HepG2 (cell line): ENCODE measurements around the gene DHFR. TPM values are rescaled to one million over a fixed set of nuclear protein-coding genes. Genes with fewer than 3 reads are reported as not detected.

ENCODE experiments used
- ATAC-seq: fragments of 200-7000 bp; cut with Tn5 transposase; 3 replicates; pipeline ENCODE4 v1.9.1; 2020; ENCODE audit warnings: mild to moderate bottlenecking, moderate library complexity
- BruUV-seq: library from RNA; stranded (reverse); fragments of 400-500 nt; replicated peaks from 2 replicates; lab custom pipeline; 2021; lab: Mats Ljungman, UMichigan
- CTCF ChIA-PET: fragments of 300-600 bp; formaldehyde crosslinking; extraction: SDS; loops from one replicate; lab custom pipeline; 2021; ENCODE audit warnings: low total read pairs, inconsistent platforms, low intra/inter-chr PET ratio; lab: Yijun Ruan, JAX
- POLR2A ChIA-PET: fragments of 350-600 bp; sonication (Branson Sonifier 250); formaldehyde crosslinking; loops from one replicate; lab custom pipeline; 2020; ENCODE audit warnings: antibody characterized with exemption, inconsistent platforms; lab: Yijun Ruan, JAX
- DNase-seq: peaks from one replicate; pipeline ENCODE4 v3.0.0-alpha.2; 2015; ENCODE audit warnings: low spot score
- FAIRE-seq: peaks from 3 replicates; lab custom pipeline; 2011; peaks lifted over from hg19 to GRCh38; lab: Jason Lieb, UNC
- H2AFZ ChIP-seq: one replicate; pipeline ENCODE4 v1.6.1; 2011; ENCODE audit warnings: low read length, inconsistent platforms
- H3K27ac ChIP-seq: fragments of 300-600 bp; 3 replicates; pipeline ENCODE4 v1.8.0; 2011; ENCODE audit warnings: mixed run types, mild to moderate bottlenecking, mixed read lengths, low read length, inconsistent platforms; ENCODE audit not compliant: insufficient read depth; ENCODE audit errors: extremely low read length
- H3K27me3 ChIP-seq, 2 experiments: fragments of 200-600 bp in 1 of 2; 2 replicates in 1 of 2; 3 replicates in 1 of 2; pipeline versions ENCODE4 v1.6.0 to v1.8.0; 2011; ENCODE audit warnings: low read length in 2 of 2, mild to moderate bottlenecking in 2 of 2, moderate library complexity in 2 of 2, inconsistent platforms in 1 of 2; ENCODE audit not compliant: insufficient read depth in 2 of 2, control insufficient read depth in 1 of 2
- H3K36me3 ChIP-seq, 2 experiments: fragments of 200-600 bp in 1 of 2; replicated peaks in 1 of 2; 2 replicates in 1 of 2; 3 replicates in 1 of 2; pipeline versions ENCODE4 v1.5.1 to v1.8.0; 2011; ENCODE audit warnings: low read length in 2 of 2, inconsistent platforms in 1 of 2; ENCODE audit not compliant: insufficient read depth in 2 of 2, control insufficient read depth in 1 of 2
- H3K4me1 ChIP-seq: 2 replicates; pipeline ENCODE4 v1.5.1; 2012; ENCODE audit warnings: low read length, inconsistent platforms; ENCODE audit not compliant: insufficient read depth
- H3K4me2 ChIP-seq: 2 replicates; pipeline ENCODE4 v1.6.0; 2011; ENCODE audit warnings: low read depth, low read length, inconsistent platforms
- H3K4me3 ChIP-seq, 3 experiments: fragments of 200-600 bp in 1 of 3; sonication (generic), shearing (Covaris generic) in 1 of 3; replicated peaks in 1 of 3; 2 replicates each; pipeline ENCODE4 v1.5.1; 2011 to 2016; ENCODE audit warnings: low read length in 3 of 3, inconsistent platforms in 2 of 3, low read depth in 2 of 3, mild to moderate bottlenecking in 2 of 3, control low read depth in 1 of 3, mixed read lengths in 1 of 3; ENCODE audit not compliant: insufficient read depth in 1 of 3
- H3K79me2 ChIP-seq: one replicate; pipeline ENCODE4 v1.6.1; 2011; ENCODE audit warnings: low read length, inconsistent platforms; ENCODE audit not compliant: insufficient read depth
- H3K9ac ChIP-seq: 2 replicates; pipeline ENCODE4 v1.6.0; 2011; ENCODE audit warnings: mild to moderate bottlenecking, low read depth, low read length, inconsistent platforms; ENCODE audit not compliant: insufficient read depth
- H3K9me3 ChIP-seq: 2 replicates; pipeline ENCODE4 v1.5.1; 2012; ENCODE audit warnings: mild to moderate bottlenecking, low read length
- H4K20me1 ChIP-seq: 2 replicates; pipeline ENCODE4 v1.6.0; 2011; ENCODE audit warnings: inconsistent platforms, mild to moderate bottlenecking, low read length, moderate library complexity; ENCODE audit not compliant: insufficient read depth
- ELF1 ChIP-seq: sonication (generic); formaldehyde crosslinking; IDR thresholded peaks from 2 replicates; pipeline ENCODE4 v1.4.0; 2020; ENCODE audit warnings: missing genetic modification reagents
- HCFC1 ChIP-seq: fragments of 150-350 bp; IDR thresholded peaks from 2 replicates; pipeline ENCODE4 v1.6.1; 2014; ENCODE audit warnings: low read depth, low read length
- HMG20A ChIP-seq: IDR thresholded peaks from 2 replicates; pipeline ENCODE4 v1.6.1; 2016; ENCODE audit warnings: borderline replicate concordance
- KAT8 ChIP-seq: IDR thresholded peaks from 2 replicates; pipeline ENCODE4 v1.6.1; 2016; ENCODE audit warnings: missing genetic modification reagents, missing compliant biosample characterization
- MAF1 ChIP-seq: sonication (generic); formaldehyde crosslinking; IDR thresholded peaks from 2 replicates; pipeline ENCODE4 v1.5.0; 2020; ENCODE audit warnings: missing genetic modification reagents, borderline replicate concordance
- MAFK ChIP-seq, 2 experiments: IDR thresholded peaks in 1 of 2; conservative IDR thresholded peaks in 1 of 2; 2 replicates each; pipeline ENCODE4 v1.6.1; 2011; ENCODE audit warnings: improper control_type of control experiment in 2 of 2, low read length in 2 of 2
- NR2F1 ChIP-seq, 2 experiments: fragments of 450-650 bp in 1 of 2; formaldehyde crosslinking in 1 of 2; IDR thresholded peaks; 2 replicates each; pipeline versions ENCODE4 v1.5.0 to v1.6.1; 2016 to 2020; ENCODE audit warnings: mild to moderate bottlenecking in 1 of 2, missing compliant biosample characterization in 1 of 2, missing genetic modification reagents in 1 of 2, moderate library complexity in 1 of 2
- PITX1 ChIP-seq: sonication (generic); formaldehyde crosslinking; IDR thresholded peaks from 2 replicates; pipeline ENCODE4 v1.5.1; 2020; ENCODE audit warnings: mild to moderate bottlenecking, missing genetic modification reagents
- POLR2A ChIP-seq, 2 experiments: IDR thresholded peaks; 2 replicates each; pipeline ENCODE4 v1.6.1; 2011; ENCODE audit warnings: low read depth in 2 of 2, low read length in 2 of 2, mild to moderate bottlenecking in 1 of 2, moderate library complexity in 1 of 2; ENCODE audit not compliant: insufficient read depth in 1 of 2
- SALL1 ChIP-seq: sonication (generic); formaldehyde crosslinking; IDR thresholded peaks from 2 replicates; pipeline ENCODE4 v1.8.0; 2022; ENCODE audit warnings: mild to moderate bottlenecking, missing genetic modification reagents
- SAP130 ChIP-seq: IDR thresholded peaks from 2 replicates; pipeline ENCODE4 v1.6.1; 2016; ENCODE audit warnings: low read depth
- SPEN ChIP-seq: sonication (generic); formaldehyde crosslinking; IDR thresholded peaks from 2 replicates; pipeline ENCODE4 v1.5.1; 2020; ENCODE audit warnings: low read depth, mild to moderate bottlenecking, missing genetic modification reagents
- TBX2 ChIP-seq: sonication (generic); formaldehyde crosslinking; IDR thresholded peaks from 2 replicates; pipeline ENCODE4 v1.5.0; 2020; ENCODE audit warnings: missing genetic modification reagents, mild to moderate bottlenecking, borderline replicate concordance
- THAP9 ChIP-seq: sonication (generic); formaldehyde crosslinking; IDR thresholded peaks from 2 replicates; pipeline ENCODE4; 2020; ENCODE audit warnings: missing genetic modification reagents, mild to moderate bottlenecking, borderline replicate concordance
- ZBTB42 ChIP-seq: sonication (generic); formaldehyde crosslinking; IDR thresholded peaks from 2 replicates; pipeline ENCODE4 v1.5.0; 2020; ENCODE audit warnings: mild to moderate bottlenecking, missing genetic modification reagents
- ZFAT ChIP-seq: sonication (generic); formaldehyde crosslinking; conservative IDR thresholded peaks from 2 replicates; pipeline ENCODE4 v1.8.1; 2023; ENCODE audit warnings: missing genetic modification reagents, inconsistent platforms
- ZFP41 ChIP-seq: sonication (generic); formaldehyde crosslinking; IDR thresholded peaks from 2 replicates; pipeline ENCODE4 v1.4.0; 2020; ENCODE audit warnings: mild to moderate bottlenecking, missing genetic modification reagents, borderline replicate concordance
- ZMYM4 ChIP-seq: sonication (generic); formaldehyde crosslinking; IDR thresholded peaks from 2 replicates; pipeline ENCODE4 v1.8.1; 2023; ENCODE audit warnings: mild to moderate bottlenecking, missing genetic modification reagents
- ZNF317 ChIP-seq: sonication (generic); formaldehyde crosslinking; IDR thresholded peaks from 2 replicates; pipeline ENCODE4 v1.5.0; 2020; ENCODE audit warnings: mild to moderate bottlenecking, missing genetic modification reagents
- ZNF709 ChIP-seq: sonication (generic); formaldehyde crosslinking; IDR thresholded peaks from 2 replicates; pipeline ENCODE4 v1.5.0; 2020; ENCODE audit warnings: mild to moderate bottlenecking, missing genetic modification reagents
- in situ Hi-C: cut with HindIII; loops from 2 replicates; pipeline ENCODE4 v1.10.0; 2017; ENCODE audit warnings: low pct_unique_long_range_greater_than_20kb; ENCODE audit not compliant: extremely low pct_ligation_motif_present
- intact Hi-C: fragments of 100-400 bp; cut with micrococcal nuclease; formaldehyde crosslinking; loops from one replicate; pipeline ENCODE4 v1.10.0; 2022; ENCODE audit not compliant: unreplicated experiment
- polyA plus RNA-seq, 8 experiments: library from polyadenylated mRNA; depleted of rRNA in 3 of 8; stranded (reverse) in 7 of 8; unstranded in 1 of 8; fragments of >200 nt; fragmentation: Illumina TruSeq in 4 of 8; extraction: Trizol in 4 of 8; gene quantifications; 2 replicates each; pipeline versions ENCODE4 v1.2.1 to v1.2.3, GENCODE V29; 2011 to 2016; ENCODE audit warnings: low read depth in 4 of 8, missing spikeins in 1 of 8, mixed read lengths in 1 of 8; ENCODE audit not compliant: insufficient read depth in 1 of 8
- total RNA-seq, 5 experiments: library from RNA; depleted of rRNA; stranded (reverse); fragments of >200 nt; fragmentation: Illumina TruSeq; extraction: Trizol; gene quantifications; 2 replicates each; pipeline ENCODE4 v1.2.3, GENCODE V29; 2016; ENCODE audit warnings: low read depth in 1 of 5
- TF ChIP-seq, protein P1 (sequence below): sonication (generic); formaldehyde crosslinking; IDR thresholded peaks from 2 replicates; pipeline ENCODE4 v1.5.1; 2020; ENCODE audit warnings: missing genetic modification reagents, mild to moderate bottlenecking, borderline replicate concordance

The DHFR gene
- total and polyA plus RNA-seq, 2 of the 13 experiments (the other 11 are each of a cell fraction or from before 2014, with no cell fraction given): 22.8 to 59.0 TPM

- H4K20me1 ChIP-seq: no peaks in the 10 kb centered on the region
- peak; percentile 93 for FAIRE-seq
- CTCF ChIA-PET: no interaction called here
- no peak overlapping the region for H2AFZ ChIP-seq
- no peaks in the 10 kb centered on the region for H3K36me3 ChIP-seq
- H3K9ac ChIP-seq: no peak overlapping the region; the same call in 1 of the 2 replicates
- in situ Hi-C loops: no loop called here
- H3K9me3 ChIP-seq: no peaks in the 10 kb centered on the region
- intact Hi-C loops: no loop called here
- peak; percentile 100 for ATAC-seq
- H3K27ac ChIP-seq: peak overlapping the region; percentile 59
- H3K27me3 ChIP-seq: no peaks in the 10 kb centered on the region
- H3K4me3 ChIP-seq: no peak overlapping the region
- H3K4me1 ChIP-seq: peaks cover 32% of the 10 kb centered on the region
- H3K4me2 ChIP-seq: peak overlapping the region; percentile 48
- POLR2A ChIA-PET: interaction anchor here (1.0 kb wide), 1 partner anchor 47 kb away, joined by 3 read pairs; the partner anchor contains the start of genes DHFR and MSH3
- no peaks in the 10 kb centered on the region for H3K79me2 ChIP-seq
- peak; percentile 67 for DNase-seq
- no TSS peak for BruUV-seq
- TF ChIP-seq ZMYM4 (CRISPR knock-in tag): peak; percentile 69; the same call in 1 of the 2 replicates
- 0 out of 2 replicates have a peak, but pooled peaks have one; percentile 39 for TF ChIP-seq HMG20A (CRISPR knock-in tag)
- TF ChIP-seq ZFAT: no peak
- no peak for TF ChIP-seq NR2F1 (CRISPR knock-in tag; IDR thresholded peaks at IDR 0.05)
- TF ChIP-seq THAP9 (CRISPR knock-in tag): no peak
- TF ChIP-seq ZNF317 (CRISPR knock-in tag): peak; percentile 68
- TF ChIP-seq ZFP41 (CRISPR knock-in tag): no peak
- TF ChIP-seq ZBTB42 (CRISPR knock-in tag): no peak
- TF ChIP-seq SALL1: peak; percentile 39; the same call in 1 of the 2 replicates
- peak; percentile 53; the same call in 1 of the 2 replicates for TF ChIP-seq SAP130
- TF ChIP-seq MAFK (conservative IDR thresholded peaks at IDR 0.05 in 1 of 2, IDR thresholded peaks at IDR 0.05 in 1 of 2; ENCODE audit: low read length in 2 of 2): peak in 1 of 2 experiments; percentile 40; a peak in 2 of 4 replicates
- no peak for TF ChIP-seq HCFC1
- no peak for TF ChIP-seq MAF1 (CRISPR knock-in tag)
- peak; percentile 75 for TF ChIP-seq ELF1 (CRISPR knock-in tag)
- no peak for TF ChIP-seq ZNF709 (CRISPR knock-in tag)
- TF ChIP-seq TBX2 (CRISPR knock-in tag): peak; percentile 24; the same call in 1 of the 2 replicates
- 0 out of 2 replicates have a peak, but pooled peaks have one; percentile 40 for TF ChIP-seq PITX1
- TF ChIP-seq SPEN: 0 out of 2 replicates have a peak, but pooled peaks have one; percentile 34
- 0 out of 2 replicates have a peak, but pooled peaks have one; percentile 23 for TF ChIP-seq KAT8 (CRISPR knock-in tag)
- TF ChIP-seq, protein P1, sequence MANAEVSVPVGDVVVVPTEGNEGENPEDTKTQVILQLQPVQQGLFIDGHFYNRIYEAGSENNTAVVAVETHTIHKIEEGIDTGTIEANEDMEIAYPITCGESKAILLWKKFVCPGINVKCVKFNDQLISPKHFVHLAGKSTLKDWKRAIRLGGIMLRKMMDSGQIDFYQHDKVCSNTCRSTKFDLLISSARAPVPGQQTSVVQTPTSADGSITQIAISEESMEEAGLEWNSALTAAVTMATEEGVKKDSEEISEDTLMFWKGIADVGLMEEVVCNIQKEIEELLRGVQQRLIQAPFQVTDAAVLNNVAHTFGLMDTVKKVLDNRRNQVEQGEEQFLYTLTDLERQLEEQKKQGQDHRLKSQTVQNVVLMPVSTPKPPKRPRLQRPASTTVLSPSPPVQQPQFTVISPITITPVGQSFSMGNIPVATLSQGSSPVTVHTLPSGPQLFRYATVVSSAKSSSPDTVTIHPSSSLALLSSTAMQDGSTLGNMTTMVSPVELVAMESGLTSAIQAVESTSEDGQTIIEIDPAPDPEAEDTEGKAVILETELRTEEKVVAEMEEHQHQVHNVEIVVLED (CRISPR knock-in tag): no peak
- no peak for TF ChIP-seq POLR2A (IDR thresholded peaks at IDR 0.05; ENCODE audit: insufficient read depth in 1 of 2, low read depth in 2 of 2, low read length in 2 of 2)
Measured at GRCh38 chr5:80607832-80608231, 47.0 kb downstream of the DHFR start.
